GM21786 (cell line): Measurements from ENCODE around the gene KNDC1.
"Not testable (repeated sequence)": the region's sequence is repeated elsewhere in the genome, so short reads cannot be mapped to it uniquely, and the experiment has no call there.

Experiments used
- ATAC-seq: cut with Tn5 transposase; IDR thresholded peaks from one replicate; pipeline ENCODE4 v1.9.1; 2021; ENCODE audit not compliant: unreplicated experiment

KNDC1 gene

DNA sequence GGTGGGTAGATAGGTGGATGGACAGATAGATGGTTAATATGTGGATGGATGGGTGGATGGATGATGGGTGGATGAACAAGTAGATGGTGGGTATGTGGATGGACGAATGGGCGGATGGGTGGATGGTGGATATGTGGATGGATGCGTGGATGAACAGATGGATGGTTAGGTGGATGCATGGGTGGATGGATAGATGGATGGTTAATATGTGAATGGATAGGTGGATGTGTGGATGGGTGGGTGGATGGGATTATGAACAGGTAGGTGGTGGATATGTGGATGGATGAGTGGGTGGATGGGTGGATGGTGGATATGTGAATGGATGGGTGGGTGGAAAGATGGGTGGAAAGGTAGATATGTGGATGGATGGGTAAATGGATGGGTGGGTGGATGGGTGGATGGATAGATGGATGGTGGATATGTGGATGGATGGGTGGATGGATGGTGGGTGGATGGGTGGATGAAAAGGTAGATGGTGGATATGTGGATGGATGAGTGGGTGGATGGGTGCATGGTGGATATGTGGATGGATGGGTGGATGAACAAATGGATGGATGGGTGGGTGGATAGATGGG lies 14.8 kb downstream of the KNDC1 start:
- ATAC-seq, result no peak

DNA sequence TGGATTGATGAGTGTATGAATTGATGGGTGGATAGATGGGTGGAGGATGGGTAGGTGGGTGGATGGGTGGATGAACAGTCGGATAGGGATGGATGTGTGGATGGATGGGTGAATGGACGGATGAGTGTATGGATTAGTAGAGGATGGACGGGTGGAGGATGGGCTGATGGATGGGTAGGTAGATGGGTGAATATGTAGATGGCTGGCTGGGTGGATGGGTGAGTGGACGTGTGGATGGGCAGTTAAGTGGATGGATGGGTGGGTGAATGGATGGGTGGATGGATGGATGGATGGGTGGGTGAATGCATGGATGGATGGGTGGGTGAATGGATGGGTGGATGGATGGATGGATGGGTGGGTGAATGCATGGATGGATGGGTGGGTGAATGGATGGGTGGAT lies 15.6 kb downstream of the KNDC1 start:
- not testable (repeated sequence) for ATAC-seq

DNA sequence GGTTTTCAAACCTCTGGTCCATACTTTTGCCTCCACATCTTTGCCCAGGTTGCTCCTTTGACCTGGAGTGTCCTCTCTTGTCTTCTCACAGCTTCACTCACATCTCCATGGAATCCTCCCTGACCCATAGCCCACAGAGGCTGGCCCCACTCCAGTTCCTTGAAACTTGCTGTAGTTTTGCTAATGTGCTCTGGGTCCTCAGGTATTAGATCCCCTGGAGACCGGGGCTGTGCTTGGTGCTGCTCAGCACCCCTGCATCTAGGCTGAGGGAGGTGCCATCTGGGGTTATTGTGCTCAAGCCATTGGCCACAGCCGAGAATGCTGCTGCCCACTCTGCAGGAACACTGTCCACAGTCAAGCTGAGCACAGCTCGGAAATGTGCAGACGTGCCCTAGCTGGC lies 16.5 kb downstream of the KNDC1 start:
- no peak for ATAC-seq

DNA sequence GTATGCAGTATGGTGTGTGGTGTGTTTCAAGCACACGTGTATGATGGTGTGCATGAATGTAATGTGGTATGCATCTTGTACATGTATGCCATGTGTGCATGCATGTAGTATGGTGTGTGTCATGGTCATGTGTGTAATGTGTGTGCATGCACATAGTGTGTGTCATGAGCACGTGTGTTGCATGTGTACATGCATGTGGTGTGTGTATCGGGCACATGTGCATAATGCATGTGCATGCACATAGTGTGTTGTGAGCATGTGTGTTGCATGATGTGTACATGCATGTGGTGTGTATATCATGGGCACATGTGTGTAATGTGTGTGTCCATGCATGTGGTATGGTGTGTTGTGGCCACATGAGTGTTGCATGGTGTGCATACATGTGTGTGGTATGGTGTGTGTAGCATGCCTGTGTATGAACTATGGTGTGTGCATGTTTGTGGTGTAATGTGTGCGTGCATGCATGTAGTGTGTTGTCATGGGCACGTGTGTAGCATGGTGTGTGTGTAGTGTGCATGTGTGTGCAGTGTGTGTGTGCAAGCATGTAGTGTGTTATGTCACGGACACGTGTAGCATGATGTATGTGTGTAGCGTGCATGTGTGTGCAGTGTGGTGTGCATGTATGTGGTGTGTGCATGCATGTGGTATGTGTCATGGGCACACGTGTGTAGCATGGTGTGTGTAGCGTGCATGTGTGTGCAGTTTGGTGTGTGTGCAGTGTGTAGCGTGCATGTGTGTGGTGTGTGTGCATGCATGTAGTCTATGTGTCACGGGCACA lies 17.6 kb downstream of the KNDC1 start:
- no peak for ATAC-seq

DNA sequence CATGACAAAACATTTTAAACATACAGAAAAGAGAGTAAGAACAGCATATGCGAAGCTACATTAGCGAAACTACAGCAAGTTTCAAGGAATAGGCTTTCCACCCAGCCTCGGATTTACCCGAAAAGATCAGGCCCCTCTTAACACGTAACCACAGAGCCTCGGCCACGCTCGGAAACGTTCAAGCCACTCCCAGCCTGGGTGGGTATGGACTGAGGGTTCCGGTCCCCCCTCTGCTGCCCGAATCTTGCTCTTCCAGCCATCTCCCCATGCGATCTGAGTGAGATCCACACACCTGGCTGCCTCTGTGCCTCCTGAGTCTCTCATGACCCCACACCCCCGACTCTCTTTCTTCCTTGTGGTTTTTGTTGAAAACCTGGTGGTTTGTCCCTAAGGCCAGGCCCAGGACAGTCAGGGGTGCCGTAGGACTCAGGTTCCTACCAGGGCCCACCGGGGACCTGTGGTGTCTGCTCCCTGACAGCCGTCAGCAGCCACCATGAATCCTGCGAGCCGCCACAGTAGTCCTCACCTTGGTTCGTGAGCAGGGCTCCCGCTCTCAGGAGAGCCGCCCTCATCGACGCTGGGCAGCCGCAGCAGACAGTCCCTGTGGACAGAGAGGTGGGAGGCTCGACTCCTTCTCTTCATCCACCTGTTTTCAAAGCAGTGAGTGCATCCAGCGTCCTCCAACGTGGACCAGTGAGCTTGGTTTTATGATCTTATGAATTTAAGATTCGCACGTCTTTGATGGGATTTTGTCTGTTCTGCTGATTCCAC lies 18.5 kb downstream of the KNDC1 start:
- ATAC-seq, result no peak

DNA sequence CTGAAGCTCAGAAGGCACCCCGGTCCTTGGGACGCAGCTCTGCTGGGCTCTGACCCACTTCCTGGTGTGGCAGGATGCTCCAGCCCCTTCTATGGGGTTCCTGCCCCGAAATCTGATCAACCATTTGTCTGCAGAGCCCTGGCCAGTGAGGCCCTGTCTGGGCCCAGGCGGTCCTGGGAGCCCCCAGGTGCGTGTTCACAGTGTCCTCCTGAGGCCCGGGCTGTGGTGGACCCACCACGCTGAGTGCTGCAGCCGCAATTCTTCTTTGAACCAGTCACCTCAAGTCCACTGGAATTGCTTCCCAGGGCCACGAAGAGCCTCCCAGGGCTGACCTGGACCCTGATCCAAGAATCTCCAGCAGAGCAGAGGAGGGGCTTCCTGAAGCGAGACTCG lies 19.1 kb downstream of the KNDC1 start:
- no peak for ATAC-seq

DNA sequence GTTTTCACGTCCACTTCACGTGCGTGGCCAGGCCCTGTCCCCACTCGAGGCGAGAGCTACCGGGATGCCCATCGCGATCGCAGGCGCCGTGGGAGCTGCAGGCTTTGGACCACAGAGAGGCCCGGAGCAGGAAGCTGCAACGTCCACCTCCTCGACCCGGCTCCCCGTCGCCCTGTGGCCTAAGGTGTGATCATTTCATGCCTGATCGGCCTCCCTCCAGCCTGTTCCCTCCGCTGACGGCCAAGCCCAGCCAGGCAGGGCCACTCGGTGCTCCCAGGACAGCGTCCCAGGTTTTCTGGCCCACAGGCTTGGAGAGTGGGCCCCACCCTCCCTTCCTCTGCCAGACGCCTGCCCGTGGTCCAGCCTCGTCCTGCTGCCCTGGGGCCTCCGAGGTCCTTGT lies 19.6 kb downstream of the KNDC1 start:
- ATAC-seq, result no peak

DNA sequence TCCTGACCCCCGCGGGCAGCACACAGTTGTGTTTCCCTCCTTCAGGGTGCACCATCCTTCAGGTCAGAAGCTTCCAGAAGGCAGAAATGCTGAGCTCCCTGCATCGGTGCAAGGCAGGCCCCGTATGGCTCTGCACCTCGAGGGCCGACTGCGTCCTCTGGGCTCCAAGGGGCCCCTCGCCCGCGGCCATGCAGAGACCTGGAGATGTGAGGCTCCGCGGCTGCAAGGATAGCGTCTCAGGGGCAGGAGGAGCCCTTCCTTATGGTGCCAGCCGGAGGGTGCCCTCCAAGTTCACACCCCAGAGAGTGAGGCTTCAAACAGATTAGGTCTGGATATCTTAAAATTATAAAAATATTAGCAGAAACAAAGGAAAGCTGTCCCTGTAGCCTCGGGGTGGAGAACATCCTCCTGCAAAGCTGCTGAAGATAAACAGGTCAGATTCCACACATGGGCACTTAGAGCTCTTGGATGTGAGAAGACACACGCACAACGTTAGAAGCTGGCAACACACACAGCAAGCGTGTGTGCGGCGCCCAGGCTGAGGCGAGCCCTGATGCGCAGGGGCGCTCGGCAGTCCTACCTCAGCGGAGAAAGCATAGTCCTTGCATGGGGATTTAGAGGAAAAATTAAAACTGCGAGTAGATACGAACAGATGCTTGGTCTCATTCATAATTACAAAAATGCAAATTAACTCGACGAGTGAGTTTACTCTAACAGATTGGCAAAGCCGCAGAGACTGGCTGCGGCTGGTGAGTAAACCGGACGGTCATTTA lies 20.4 kb downstream of the KNDC1 start:
- no peak for ATAC-seq

DNA sequence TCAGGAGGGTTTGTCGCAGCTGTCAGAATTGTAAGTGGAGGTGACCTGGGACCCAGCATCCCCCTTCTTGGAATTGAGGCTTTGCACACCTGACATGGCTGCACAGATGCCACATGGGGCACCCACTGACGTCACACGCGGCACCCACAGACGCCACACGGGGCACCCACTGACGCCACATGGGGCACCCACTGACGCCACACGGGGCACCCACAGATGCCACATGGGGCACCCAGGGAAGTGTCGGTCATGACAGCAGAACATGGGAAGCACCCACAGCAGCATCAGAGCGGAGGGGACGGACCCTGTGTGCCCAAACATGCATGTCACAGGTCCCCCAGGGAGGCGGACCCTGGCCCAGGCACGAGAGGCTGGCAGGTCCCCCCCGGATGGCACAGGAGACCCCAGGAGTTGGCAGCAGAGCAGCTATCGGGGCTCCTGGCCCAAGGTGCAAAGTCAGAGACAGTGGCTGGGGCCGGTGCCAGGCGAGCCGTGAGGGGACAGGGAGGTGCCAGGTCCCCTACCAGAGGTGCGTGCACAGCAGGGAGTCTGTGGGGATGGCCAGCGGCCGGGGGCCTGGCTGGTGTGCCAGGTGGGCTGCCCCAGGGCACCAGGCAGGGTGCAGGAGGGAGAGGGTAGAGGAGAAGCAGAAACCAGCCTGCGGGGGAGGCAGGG lies 21.1 kb downstream of the KNDC1 start:
- ATAC-seq, result no peak

DNA sequence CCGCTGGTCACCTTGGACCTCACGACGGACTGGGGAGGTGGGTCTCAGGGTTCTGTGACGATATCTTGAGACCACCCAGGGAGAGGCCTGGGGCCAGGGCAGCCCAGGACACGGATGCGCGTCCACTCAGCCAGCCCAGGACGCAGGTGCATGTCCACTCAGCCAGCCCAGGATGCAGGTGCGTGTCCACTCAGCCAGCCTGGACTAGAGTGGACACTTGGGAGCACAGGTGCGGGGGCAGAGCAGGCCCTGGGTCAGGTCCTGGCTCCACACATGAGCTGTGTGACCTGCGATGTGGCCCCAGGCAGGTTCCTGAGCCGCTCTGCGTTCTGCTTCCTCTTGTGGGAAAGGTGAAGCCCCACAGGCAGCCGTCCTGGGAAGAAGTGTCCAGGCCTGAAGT lies 22.2 kb downstream of the KNDC1 start:
- ATAC-seq, result no peak

DNA sequence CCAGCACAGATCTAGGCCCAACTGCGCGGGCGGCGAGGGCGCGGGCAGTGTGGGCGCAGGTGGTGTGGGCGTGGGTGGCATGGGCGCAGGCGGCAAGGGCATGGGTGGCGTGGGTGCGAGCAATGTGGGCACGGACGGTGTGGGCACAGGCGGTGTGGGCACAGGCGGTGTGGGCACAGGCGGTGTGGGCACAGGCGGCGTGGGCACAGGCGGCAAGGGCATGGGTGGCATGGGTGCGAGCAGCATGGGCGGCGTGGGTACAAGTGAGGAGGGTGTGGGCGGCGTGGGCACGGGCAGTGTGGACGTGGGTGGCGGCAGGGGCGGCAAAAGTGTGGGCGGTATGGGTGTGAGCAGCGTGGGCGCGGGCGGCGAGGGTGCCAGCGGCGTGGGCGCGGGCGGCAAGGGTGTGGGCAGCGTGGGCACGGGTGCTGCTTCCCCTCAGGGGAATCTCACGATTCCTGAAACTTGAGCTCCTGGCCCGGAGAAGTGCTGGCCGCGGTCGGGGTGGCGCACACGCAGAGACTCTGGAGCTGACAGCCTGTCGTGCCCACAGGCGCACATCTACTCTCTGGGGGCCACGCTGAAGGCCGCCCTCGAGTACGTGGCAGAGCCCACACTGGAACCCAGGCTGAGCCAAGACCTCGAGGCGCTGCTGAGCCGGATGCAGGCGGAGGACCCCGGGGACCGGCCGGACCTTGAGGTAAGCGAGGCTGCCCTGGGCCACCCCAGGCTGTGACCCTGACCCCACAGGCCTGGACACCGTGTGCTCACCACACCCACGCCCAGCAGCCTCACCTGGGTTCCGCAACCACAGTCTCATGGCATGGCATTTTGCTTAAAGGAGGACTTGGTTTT lies 23.0 kb downstream of the KNDC1 start:
- no peak for ATAC-seq

DNA sequence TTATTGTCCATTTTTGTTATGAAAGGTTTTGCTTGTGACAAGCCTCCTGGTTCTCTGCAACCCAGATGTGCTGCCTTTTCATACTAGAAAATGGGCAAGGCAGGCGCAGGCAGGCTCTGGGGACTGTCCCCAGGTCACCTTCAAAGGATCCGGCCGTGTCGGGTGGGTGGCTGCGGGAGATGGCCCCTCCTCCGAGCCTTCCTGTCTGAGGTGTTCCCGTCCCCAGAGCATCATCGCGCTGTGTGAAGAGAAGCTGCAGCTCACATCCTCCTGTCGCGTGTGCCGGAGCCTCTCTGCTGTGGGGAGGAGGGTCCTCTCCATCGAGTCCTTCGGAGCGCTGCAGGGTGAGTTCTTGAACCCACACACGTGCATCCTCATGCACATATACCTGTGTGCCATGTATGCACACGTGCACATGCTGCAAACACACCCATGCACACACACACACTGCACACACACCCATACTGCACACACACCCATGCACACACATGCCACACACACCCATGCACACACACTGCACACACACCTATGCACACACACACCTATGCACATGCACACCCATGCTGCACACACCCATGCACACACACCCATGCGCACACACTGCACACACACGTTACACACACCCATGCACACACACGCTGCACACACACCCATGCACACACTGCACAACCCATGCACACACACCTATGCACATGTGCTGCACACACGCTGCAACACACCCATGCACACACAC lies 23.8 kb downstream of the KNDC1 start:
- ATAC-seq, result no peak

DNA sequence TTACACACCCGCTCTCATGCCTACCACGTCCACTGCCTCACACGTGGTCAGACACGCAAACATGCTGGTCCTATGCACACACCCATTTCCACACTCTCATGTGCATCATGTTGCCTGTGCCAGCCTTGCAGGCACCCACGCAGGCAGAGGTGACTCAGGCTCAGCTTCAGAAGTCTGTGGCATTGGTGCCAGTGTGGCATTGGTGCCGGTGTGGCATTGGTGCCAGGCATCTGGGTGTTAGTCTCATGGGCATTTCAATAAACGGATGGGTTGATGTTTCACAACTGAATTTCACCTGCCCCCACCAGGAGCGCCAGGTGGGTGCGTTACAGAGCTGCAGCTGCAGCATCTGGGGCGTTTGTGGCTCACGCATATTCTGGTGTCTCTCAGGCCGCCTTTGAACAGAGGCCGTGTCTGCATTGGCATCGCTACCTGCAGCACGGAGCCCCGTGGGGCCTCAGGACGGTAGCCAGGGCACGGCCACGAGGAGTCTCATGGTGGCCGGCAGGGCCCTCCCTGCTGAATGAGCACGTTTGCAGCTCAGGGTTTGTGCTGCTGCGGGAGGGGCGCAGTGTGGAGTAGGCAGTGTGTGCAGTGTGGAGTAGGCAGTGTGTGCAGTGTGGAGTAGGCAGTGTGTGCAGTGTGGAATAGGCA lies 24.7 kb downstream of the KNDC1 start:
- ATAC-seq, result no peak

DNA sequence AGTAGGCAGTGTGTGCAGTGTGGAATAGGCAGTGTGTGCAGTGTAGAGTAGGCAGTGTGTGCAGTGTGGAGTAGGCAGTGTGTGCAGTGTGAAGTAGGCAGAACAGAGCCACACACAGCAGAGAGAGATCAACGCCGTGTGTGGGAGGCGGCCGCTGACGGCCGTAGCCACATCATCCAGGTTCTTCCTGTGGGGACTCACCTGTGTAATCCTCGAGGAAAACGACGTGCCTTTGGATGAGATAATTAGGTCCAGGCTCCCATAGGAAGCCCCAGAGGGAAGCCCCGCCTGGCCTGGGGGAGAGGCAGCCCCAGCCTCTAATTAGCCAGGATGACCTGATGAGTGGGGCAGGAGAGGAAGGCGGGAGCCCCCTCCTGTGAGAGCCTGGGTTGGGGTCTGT lies 25.4 kb downstream of the KNDC1 start:
- ATAC-seq, result no peak

DNA sequence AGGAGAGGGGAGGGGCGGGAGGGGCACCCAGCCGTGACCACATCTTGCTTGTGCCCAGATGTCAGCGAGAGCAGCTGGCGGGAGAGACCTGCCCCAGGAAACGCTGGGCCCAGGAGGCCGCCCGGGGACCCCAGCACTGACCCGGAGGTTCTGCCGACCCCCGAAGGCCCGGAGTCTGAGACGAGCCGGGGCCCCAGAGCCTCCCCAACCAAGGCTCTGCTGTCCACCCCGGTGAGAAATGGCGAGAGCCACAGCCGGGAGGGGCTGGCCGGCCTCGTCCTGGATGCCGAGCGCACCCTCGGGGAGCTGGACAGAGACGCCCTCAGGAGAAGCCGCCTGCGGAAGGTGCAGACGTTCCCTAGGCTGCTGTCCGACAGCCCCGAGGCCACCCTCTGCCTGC lies 25.9 kb downstream of the KNDC1 start:
- no peak for ATAC-seq

DNA sequence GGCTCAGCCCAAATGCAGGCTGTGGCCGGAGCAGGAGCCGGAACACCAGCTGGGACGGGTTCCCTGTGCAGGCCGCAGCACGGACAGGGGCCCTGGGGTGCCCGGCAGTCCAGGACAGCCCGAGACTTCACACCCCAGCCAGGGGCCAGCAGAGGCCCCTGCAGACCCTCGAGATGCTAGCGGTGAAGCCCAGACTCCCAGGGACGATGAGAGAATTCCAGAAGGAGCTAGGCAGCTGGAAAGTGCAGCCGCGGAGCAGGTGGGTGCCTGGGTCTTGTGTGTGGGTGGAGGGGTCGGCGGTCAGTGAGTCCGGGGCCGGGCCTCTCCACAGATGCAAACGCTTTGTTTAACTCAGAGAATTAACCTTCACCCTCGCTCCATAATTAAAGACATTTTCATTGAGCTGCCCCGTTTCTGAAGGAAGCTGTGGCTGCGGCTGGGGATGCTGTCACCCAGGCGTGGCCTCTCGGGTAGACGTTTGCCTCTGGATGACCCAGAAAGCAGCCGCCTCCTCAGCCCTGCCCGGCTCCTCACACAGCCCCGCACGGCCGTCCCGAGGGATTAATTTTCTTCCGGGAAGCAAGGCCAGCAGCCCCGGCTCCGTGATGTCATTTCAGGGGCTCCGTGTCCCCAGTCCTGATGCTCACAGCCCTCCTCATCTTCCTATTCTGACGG lies 26.5 kb downstream of the KNDC1 start:
- no peak for ATAC-seq

DNA sequence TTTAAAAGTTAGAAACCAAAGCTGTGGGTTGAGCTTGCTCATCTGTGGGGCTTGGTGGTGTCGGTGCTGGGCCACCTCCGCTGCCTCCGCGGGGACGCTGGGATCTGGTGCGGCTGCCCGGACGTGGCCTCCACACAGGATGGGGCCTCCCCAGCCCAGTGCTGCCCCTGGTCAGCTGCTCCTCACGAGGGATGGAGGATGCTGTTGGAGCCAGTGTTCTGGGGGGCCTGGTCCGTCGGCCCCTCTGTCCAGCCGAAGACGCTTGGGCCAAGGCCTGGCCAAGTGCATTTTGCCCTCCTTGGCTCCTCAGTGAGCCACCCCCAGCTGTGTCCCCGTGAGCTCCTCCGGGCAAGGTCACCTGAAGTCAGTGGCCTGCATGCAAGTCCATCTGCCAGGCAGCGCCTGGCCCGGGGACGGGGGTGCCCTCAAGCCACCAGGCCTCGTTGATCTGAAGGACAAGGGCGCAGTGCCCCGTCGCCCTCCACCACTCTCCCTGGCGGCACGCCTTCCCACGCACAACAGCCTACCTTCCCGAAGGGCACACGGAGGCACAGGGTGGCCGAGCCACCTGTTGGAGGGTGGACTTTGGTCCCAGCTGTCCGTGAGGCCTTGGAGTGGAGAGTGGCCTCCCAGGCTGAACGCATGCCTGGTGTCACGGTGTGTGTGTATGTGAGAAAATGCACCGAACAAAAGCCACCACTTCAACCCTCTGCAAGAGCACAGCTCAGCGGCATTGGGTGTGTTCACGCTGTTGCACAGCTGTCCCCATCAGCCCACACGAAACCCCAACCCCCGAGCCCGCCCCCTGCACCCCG lies 27.3 kb downstream of the KNDC1 start:
- ATAC-seq, result no peak
